ENCODE data around the gene GPER1.

DNA sequence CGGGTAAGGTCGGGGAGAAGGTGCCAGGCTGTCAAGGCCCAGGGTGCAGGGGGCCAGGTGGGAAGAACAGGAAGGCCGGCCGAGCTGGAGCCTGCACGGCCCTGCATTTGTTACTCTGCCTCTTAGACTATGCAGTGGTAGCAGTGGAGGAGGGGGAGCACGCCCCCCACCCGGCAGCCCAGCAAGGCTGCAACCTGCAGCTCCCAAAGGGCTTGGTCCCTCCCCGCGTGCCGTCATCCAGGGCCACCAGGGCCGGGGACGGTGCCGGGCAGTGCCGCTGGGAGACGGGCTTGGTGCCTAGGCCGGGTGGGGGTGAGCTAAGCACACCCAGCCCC lies 7.0 kb upstream of the GPER1 start:
- TF ChIP-seq, protein P1, sequence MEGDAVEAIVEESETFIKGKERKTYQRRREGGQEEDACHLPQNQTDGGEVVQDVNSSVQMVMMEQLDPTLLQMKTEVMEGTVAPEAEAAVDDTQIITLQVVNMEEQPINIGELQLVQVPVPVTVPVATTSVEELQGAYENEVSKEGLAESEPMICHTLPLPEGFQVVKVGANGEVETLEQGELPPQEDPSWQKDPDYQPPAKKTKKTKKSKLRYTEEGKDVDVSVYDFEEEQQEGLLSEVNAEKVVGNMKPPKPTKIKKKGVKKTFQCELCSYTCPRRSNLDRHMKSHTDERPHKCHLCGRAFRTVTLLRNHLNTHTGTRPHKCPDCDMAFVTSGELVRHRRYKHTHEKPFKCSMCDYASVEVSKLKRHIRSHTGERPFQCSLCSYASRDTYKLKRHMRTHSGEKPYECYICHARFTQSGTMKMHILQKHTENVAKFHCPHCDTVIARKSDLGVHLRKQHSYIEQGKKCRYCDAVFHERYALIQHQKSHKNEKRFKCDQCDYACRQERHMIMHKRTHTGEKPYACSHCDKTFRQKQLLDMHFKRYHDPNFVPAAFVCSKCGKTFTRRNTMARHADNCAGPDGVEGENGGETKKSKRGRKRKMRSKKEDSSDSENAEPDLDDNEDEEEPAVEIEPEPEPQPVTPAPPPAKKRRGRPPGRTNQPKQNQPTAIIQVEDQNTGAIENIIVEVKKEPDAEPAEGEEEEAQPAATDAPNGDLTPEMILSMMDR (IDR thresholded peaks at IDR 0.05) = no peak
- no peak for TF ChIP-seq EP300 (IDR thresholded peaks at IDR 0.05)
